RWPE1 (cell line): ENCODE results near the gene HSPG2.

Experiments
- CTCF ChIA-PET: fragments of 350-600 bp; sonication (Branson Sonifier 250); formaldehyde crosslinking; extraction: SDS; loops from one replicate; lab custom pipeline; 2021; lab: Yijun Ruan, JAX
- POLR2A ChIA-PET: fragments of 400-600 bp; formaldehyde crosslinking; extraction: SDS; loops from one replicate; lab custom pipeline; 2020; ENCODE audit warnings: antibody characterized with exemption; ENCODE audit not compliant: low non-redundant PET; lab: Yijun Ruan, JAX
- DNase-seq: peaks from one replicate; pipeline ENCODE4 v3.0.0; 2012; ENCODE audit warnings: low spot score
- H3K27ac ChIP-seq: fragments of 450-650 bp; 2 replicates; pipeline ENCODE4 v1.5.1; 2017
- CTCF ChIP-seq: fragments of 450-650 bp; conservative IDR thresholded peaks from 2 replicates; pipeline ENCODE4 v1.5.1; 2017; ENCODE audit warnings: low read depth, mild to moderate bottlenecking

HSPG2 gene

GRCh38 chr1:21882721-21883415, 54.2 kb downstream of the HSPG2 start:
- ChIA-PET POLR2A (no interaction called here), CTCF (no interaction called here)
- no peak for TF ChIP-seq CTCF
- no peak for DNase-seq
- H3K27ac ChIP-seq, result no peak overlapping the region

- ChIA-PET POLR2A (no interaction called here), CTCF (interaction anchor here (1.0 kb wide), 1 partner anchor 41 kb away, joined by 5 read pairs; no protein-coding TSS in a partner anchor)
- DNase-seq, result no peak
- H3K27ac ChIP-seq, result no peak overlapping the region
- TF ChIP-seq CTCF, result no peak
These were observed 55.9 kb downstream of the HSPG2 start for GRCh38 chr1:21881250-21881649.

- ChIA-PET CTCF (no interaction called here), POLR2A (no interaction called here)
- no peak overlapping the region for H3K27ac ChIP-seq
- no peak for DNase-seq
- TF ChIP-seq CTCF, result no peak
These were observed 56.5 kb downstream of the HSPG2 start for GRCh38 chr1:21880619-21880970.

GRCh38 chr1:21879928-21880618, 57.0 kb downstream of the HSPG2 start:
- ChIA-PET POLR2A (no interaction called here), CTCF (no interaction called here)
- no peak overlapping the region for H3K27ac ChIP-seq
- DNase-seq, result no peak
- no peak for TF ChIP-seq CTCF

- CTCF ChIA-PET, result interaction anchor here (0.6 kb wide), 1 partner anchor 255 kb away, joined by 3 read pairs; no protein-coding TSS in a partner anchor
- no peak for TF ChIP-seq CTCF
- no peak for DNase-seq
- POLR2A ChIA-PET, result no interaction called here
- no peak overlapping the region for H3K27ac ChIP-seq
These were observed 58.2 kb downstream of the HSPG2 start for GRCh38 chr1:21878840-21879478.

GRCh38 chr1:21878009-21878773, 58.9 kb downstream of the HSPG2 start:
- POLR2A ChIA-PET, result interaction anchor here (0.7 kb wide), 1 partner anchor 58 kb away, joined by 7 read pairs; no protein-coding TSS in a partner anchor
- no peak for DNase-seq
- CTCF ChIA-PET, result no interaction called here
- TF ChIP-seq CTCF, result no peak
- no peak overlapping the region for H3K27ac ChIP-seq
